Ascending aorta (tissue), 2 donors: Measurements from ENCODE around the gene GPR62. TPM values are rescaled to one million over a fixed set of nuclear protein-coding genes. Genes with fewer than 3 reads are reported as not detected.

Experiments used
- DNase-seq, 2 donors: peaks; one replicate each; pipeline ENCODE4 v3.0.0-alpha.2; 2019; ENCODE audit warnings: low spot score in 2 of 2
- H3K27ac ChIP-seq, 2 donors: fragments of 200-600 bp; sonication (generic); one replicate each; pipeline ENCODE4 v1.5.1; 2016 to 2017; ENCODE audit warnings: mild to moderate bottlenecking in 1 of 2
- H3K27me3 ChIP-seq: fragments of 200-600 bp; sonication (generic); one replicate; pipeline ENCODE4 v1.5.1; 2017
- H3K36me3 ChIP-seq, 2 donors: fragments of 200-600 bp; sonication (generic); one replicate each; pipeline ENCODE4 v1.5.1; 2016
- H3K4me1 ChIP-seq, 2 donors: fragments of 200-600 bp; sonication (generic); one replicate each; pipeline ENCODE4 v1.5.1; 2016 to 2017; ENCODE audit warnings: mild to moderate bottlenecking in 1 of 2
- H3K4me3 ChIP-seq, 2 donors: fragments of 200-600 bp; sonication (generic); one replicate each; pipeline ENCODE4 v1.5.1; 2016 to 2017; ENCODE audit warnings: mild to moderate bottlenecking in 1 of 2
- H3K9me3 ChIP-seq, 2 donors: fragments of 200-600 bp; sonication (generic); one replicate each; pipeline ENCODE4 v1.5.1; 2016
- intact Hi-C: fragments of 100-400 bp; cut with DNase I; formaldehyde crosslinking; loops from one replicate; pipeline ENCODE4 v1.15.1; 2023
- total RNA-seq: library from RNA; depleted of rRNA; stranded (reverse); fragments of >200 nt; gene quantifications from one replicate; pipeline ENCODE4 v1.1.0, GENCODE V29; 2016
- TF ChIP-seq, protein P1 (sequence below), 3 experiments: fragments of 200-600 bp in 2 of 3; fragments of 450-650 bp in 1 of 3; sonication (generic) in 2 of 3; IDR thresholded peaks; one replicate each; pipeline ENCODE4 v1.5.1; 2016 to 2019; ENCODE audit warnings: antibody characterized with exemption in 3 of 3, mild to moderate bottlenecking in 1 of 3, moderate library complexity in 1 of 3

GPR62 gene
- total RNA-seq, 1 donor from 2014 or later: not detected

DNA sequence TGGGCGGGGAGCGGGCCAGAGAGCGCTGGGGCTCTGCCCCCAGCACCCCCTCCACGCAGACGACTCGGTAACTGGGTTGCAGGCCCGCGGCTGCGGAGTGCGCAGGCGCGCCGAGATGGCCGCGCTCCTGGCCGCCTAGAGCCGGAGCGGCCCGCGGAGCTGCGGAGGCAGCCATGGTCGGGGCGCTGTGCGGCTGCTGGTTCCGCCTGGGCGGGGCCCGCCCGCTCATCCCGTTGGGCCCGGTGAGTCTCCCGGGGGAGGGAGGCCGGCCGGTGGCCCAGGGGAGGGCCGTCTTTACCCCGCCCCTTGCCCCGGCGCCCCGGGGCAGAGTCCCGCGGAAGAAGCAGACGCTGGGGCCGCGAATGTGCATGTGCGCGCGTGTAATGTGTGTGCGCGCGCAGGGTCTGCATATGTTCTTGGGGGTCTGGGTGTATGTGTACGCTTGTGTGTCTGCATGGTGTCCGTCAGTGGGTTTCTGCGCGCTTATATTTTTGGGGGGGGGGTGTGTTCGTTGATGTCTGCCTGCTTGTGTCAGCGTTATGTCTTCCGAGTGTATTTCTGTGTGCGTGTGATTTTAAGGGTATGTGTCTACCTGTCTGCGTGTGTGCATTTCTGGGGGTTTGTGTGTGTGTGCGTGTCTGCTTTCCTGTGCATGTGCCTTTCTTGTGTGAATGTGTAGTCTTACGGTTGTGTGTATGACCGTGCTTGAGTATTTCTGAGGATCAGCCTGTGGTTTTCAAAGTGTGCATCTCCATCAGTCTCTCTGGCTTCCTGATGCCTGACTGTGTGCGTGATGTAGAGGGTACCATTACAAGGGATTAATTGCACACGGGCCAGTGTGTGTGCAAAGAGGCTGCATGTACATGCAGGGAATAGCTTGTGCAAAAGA lies 20.0 kb downstream of the GPR62 start, which contains the start of gene ABHD14A:
TSS of gene ABHD14A (plus strand) at position 102 of the 889 bp plus-strand sequence. CDS start at position 174, 72 bp downstream.
- Histone ChIP-seq H3K27me3 (no peaks in the 10 kb centered on the region), H3K4me3 (peak within 1 kb of the TSS; percentile 74 to 86), H3K27ac (peak within 1 kb of the TSS; percentile 96), H3K4me1 (peaks cover 6 to 17% of the 10 kb centered on the region in 2 donors), H3K36me3 (no peaks in the 10 kb centered on the region), H3K9me3 (no peaks in the 10 kb centered on the region)
- TF ChIP-seq, protein P1, sequence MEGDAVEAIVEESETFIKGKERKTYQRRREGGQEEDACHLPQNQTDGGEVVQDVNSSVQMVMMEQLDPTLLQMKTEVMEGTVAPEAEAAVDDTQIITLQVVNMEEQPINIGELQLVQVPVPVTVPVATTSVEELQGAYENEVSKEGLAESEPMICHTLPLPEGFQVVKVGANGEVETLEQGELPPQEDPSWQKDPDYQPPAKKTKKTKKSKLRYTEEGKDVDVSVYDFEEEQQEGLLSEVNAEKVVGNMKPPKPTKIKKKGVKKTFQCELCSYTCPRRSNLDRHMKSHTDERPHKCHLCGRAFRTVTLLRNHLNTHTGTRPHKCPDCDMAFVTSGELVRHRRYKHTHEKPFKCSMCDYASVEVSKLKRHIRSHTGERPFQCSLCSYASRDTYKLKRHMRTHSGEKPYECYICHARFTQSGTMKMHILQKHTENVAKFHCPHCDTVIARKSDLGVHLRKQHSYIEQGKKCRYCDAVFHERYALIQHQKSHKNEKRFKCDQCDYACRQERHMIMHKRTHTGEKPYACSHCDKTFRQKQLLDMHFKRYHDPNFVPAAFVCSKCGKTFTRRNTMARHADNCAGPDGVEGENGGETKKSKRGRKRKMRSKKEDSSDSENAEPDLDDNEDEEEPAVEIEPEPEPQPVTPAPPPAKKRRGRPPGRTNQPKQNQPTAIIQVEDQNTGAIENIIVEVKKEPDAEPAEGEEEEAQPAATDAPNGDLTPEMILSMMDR (IDR thresholded peaks at IDR 0.05): no peak
- intact Hi-C loops: loop anchor here (1.0 to 10.0 kb wide), 2 partner anchors 33 to 310 kb away; partner anchors contain the start of genes GLYCTK and PARP3
- peak in 1 of 2 donors; percentile 84 for DNase-seq

DNA sequence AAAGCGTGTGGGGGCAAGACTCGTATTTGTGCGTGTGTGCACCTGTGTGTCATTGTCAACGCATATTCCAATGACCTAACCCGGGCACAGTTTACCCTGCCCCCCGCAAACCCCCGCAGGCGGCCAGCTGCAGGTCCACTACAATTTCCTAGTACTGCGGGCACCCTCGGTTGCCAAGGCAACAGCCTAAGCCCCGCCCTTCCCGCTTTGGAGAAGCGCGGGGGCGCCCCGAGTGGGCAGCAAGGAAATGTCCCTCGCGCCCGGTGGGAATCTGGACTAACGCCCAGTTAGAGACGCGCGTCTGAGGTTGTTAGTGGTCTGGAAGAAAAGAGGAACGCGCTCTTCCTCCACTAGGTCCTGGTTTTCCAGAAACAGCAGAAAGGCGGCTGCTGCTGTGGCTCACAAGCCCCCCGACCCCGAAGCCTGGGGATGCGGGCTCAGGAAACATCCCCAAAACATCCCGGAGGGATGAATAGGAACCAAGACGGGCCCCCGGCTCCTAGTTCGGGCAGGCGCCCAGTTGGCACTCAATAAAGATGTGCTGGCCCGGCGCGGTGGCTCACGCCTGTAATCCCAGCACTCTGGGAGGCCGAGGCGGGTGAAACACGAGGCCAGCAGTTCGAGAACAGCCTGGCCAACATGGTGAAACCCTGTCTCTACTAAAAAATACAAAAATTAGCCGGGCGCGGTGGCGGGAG lies 20.8 kb downstream of the GPR62 start:
- Histone ChIP-seq H3K4me3 (peak overlapping the region; percentile 74 to 86), H3K4me1 (peaks cover 6 to 17% of the 10 kb centered on the region in 2 donors), H3K27ac (peak overlapping the region; percentile 71 to 96), H3K9me3 (no peaks in the 10 kb centered on the region), H3K36me3 (no peaks in the 10 kb centered on the region), H3K27me3 (no peaks in the 10 kb centered on the region)
- TF ChIP-seq, protein P1 (IDR thresholded peaks at IDR 0.05): no peak
- DNase-seq: peak in 1 of 2 donors; percentile 94
- intact Hi-C loops: loop anchor here (10.0 kb wide), 1 partner anchor 309 kb away; the partner anchor contains the start of gene GLYCTK

DNA sequence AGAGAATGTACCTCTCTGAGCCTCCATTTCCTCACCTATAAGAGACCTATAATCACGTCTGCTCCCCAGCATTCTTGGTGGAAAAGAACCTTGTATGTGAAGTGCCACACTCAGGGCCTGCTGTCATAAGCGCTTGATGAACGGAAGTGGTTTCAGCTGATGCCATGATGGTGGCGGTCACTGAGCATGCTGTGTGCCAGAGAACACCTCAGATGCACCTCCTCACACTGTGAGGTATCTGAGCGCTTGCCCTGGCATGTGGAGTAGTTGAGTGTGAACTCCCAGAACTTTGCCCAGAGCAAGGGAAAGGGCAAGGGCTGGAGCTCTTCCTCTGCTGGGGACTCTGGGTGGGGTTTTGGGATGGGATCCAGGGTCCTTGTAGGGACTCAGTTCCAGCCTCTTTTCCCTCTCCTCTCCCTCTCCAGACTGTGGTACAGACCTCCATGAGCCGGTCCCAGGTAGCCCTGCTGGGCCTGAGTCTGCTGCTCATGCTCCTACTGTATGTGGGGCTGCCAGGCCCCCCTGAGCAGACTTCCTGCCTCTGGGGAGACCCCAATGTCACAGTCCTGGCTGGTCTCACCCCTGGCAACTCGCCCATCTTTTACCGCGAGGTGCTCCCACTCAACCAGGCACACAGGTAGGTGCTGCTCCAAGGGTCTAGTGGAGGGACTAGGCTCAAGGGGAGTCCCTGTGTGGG lies 22.4 kb downstream of the GPR62 start:
- no peaks in the 10 kb centered on the region for H3K36me3 ChIP-seq
- no peaks in the 10 kb centered on the region for H3K9me3 ChIP-seq
- intact Hi-C loops: loop anchor here (10.0 kb wide), 1 partner anchor 307 kb away; the partner anchor contains the start of gene GLYCTK
- H3K27me3 ChIP-seq: no peaks in the 10 kb centered on the region
- no peak for DNase-seq
- no peak overlapping the region for H3K27ac ChIP-seq
- TF ChIP-seq, protein P1 (IDR thresholded peaks at IDR 0.05): no peak
- no peak overlapping the region for H3K4me3 ChIP-seq
- peaks cover 12 to 24% of the 10 kb centered on the region in 2 donors for H3K4me1 ChIP-seq

DNA sequence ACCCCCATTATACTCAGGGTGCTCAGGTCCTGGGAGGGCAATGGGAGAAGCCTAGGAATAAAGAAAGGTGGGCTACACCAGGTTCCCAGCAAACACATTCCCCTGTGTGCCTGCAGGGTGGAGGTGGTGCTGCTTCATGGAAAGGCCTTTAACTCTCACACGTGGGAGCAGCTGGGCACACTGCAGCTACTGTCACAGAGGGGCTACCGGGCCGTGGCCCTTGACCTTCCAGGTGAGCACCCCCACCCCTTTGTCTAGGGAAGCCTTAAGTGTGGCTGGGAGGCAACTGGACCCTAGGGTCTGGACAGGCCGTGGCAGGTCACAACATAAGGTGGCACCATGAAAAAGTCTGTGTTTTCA lies 22.9 kb downstream of the GPR62 start:
- no peak for DNase-seq
- Histone ChIP-seq H3K4me3 (no peak overlapping the region), H3K4me1 (peaks cover 16 to 22% of the 10 kb centered on the region in 2 donors), H3K27ac (no peak overlapping the region), H3K36me3 (no peaks in the 10 kb centered on the region), H3K9me3 (no peaks in the 10 kb centered on the region), H3K27me3 (no peaks in the 10 kb centered on the region)
- TF ChIP-seq, protein P1 (IDR thresholded peaks at IDR 0.05): no peak
- intact Hi-C loops: loop anchor here (10.0 kb wide), 1 partner anchor 307 kb away; the partner anchor contains the start of gene GLYCTK

DNA sequence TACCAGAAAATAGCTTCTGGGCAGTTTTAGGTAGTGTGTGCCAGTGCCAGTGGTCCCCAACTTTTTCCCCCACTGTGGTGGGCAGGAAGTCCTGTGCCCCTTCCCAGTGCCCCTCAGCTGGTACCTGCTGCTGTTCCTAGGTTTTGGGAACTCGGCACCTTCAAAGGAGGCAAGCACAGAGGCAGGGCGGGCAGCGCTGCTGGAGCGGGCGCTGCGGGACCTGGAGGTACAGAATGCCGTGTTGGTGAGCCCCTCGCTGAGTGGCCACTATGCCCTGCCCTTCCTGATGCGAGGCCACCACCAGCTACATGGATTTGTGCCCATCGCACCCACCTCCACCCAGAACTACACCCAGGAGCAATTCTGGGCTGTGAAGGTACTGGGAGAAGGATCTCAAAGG lies 25.1 kb downstream of the GPR62 start:
- no peak for DNase-seq
- no peaks in the 10 kb centered on the region for H3K27me3 ChIP-seq
- no peak overlapping the region for H3K27ac ChIP-seq
- H3K36me3 ChIP-seq: no peaks in the 10 kb centered on the region
- intact Hi-C loops: no loop called here
- H3K4me3 ChIP-seq: no peak overlapping the region
- TF ChIP-seq, protein P1 (IDR thresholded peaks at IDR 0.05): no peak
- H3K9me3 ChIP-seq: no peaks in the 10 kb centered on the region
- peaks cover 16 to 19% of the 10 kb centered on the region in 2 donors for H3K4me1 ChIP-seq
